Fibroblast of villous mesenchyme (primary cell): ENCODE data around the gene AURKAIP1. TPM values are rescaled to one million over a fixed set of nuclear protein-coding genes. Genes with fewer than 3 reads are reported as not detected.

Experiments
- DNase-seq: peaks from one replicate; pipeline ENCODE4 v3.0.0-alpha.2; 2010; ENCODE audit warnings: low read depth
- H3K4me3 ChIP-seq: 2 replicates; pipeline ENCODE4 v1.5.1; 2011; ENCODE audit warnings: low read depth, mild to moderate bottlenecking, low read length
- CTCF ChIP-seq: IDR thresholded peaks from 2 replicates; pipeline ENCODE4 v1.5.1; 2012; ENCODE audit warnings: low read depth, mild to moderate bottlenecking, low read length; ENCODE audit not compliant: insufficient read depth
- total RNA-seq: library from RNA; depleted of rRNA; stranded (reverse); fragments of >200 nt; gene quantifications from 2 replicates; pipeline ENCODE4 v1.2.3, GENCODE V29; 2012

Gene AURKAIP1
- total RNA-seq, 1 donor: 94.1 TPM

- no peak overlapping the region for H3K4me3 ChIP-seq
- TF ChIP-seq CTCF: no peak
- no peak for DNase-seq
These were observed 40.2 kb downstream of the AURKAIP1 start for GRCh38 chr1:1334835-1335234.

GRCh38 chr1:1333551-1334241 is 41.3 kb downstream of the AURKAIP1 start:
- TF ChIP-seq CTCF: no peak
- no peak for DNase-seq
- no peak overlapping the region for H3K4me3 ChIP-seq

GRCh38 chr1:1332774-1333480 is 42.1 kb downstream of the AURKAIP1 start:
- no peak for DNase-seq
- no peak for TF ChIP-seq CTCF
- no peak overlapping the region for H3K4me3 ChIP-seq

GRCh38 chr1:1332031-1332755 is 42.8 kb downstream of the AURKAIP1 start:
- H3K4me3 ChIP-seq: no peak overlapping the region
- no peak for TF ChIP-seq CTCF
- no peak for DNase-seq

GRCh38 chr1:1331068-1331965 is 43.7 kb downstream of the AURKAIP1 start, which contains the start of gene TAS1R3:
TAS1R3 (plus strand) TSS chr1:1331280; CDS start chr1:1331346, 66 bp downstream.
- no peak for DNase-seq
- no peak for TF ChIP-seq CTCF
- H3K4me3 ChIP-seq: no peak within 1 kb of the TSS
